ENCODE results near the gene SP1. TPM values are rescaled to one million over a fixed set of nuclear protein-coding genes. Genes with fewer than 3 reads are reported as not detected.

Gene SP1
- total and polyA plus RNA-seq, 9 of the 15 experiments (the other 6 are each of a cell fraction or from before 2014, with no cell fraction given): 8.0 to 65.5 (median 41.6) TPM

- TF ChIP-seq MGA (IDR thresholded peaks at IDR 0.05) (0 out of 2 replicates have a peak, but pooled peaks have one; percentile 61), FOSL1 (tag; conservative IDR thresholded peaks at IDR 0.05) (no peak), TFE3 (CRISPR knock-in tag; IDR thresholded peaks at IDR 0.05) (no peak), ZFP36 (IDR thresholded peaks at IDR 0.05; ENCODE audit: low read depth, low read length, partially characterized antibody) (no peak), ATF1 (CRISPR knock-in tag; IDR thresholded peaks at IDR 0.05) (no peak), ATF1 (tag; IDR thresholded peaks at IDR 0.05) (peak; percentile 97), L3MBTL2 (IDR thresholded peaks at IDR 0.05) (peak; percentile 91), CREB3L1 (IDR thresholded peaks at IDR 0.05; ENCODE audit: borderline replicate concordance, low read depth) (peak; percentile 80), ZNF274 (IDR thresholded peaks at IDR 0.05; ENCODE audit: borderline replicate concordance, low read depth, low read length) (no peak), YY1 (IDR thresholded peaks at IDR 0.05; ENCODE audit: borderline replicate concordance in 1 of 3, control insufficient read depth in 1 of 3, extremely low read depth in 1 of 3, insufficient read depth in 3 of 3, insufficient read length in 1 of 3, insufficient replicate concordance in 2 of 3, low read depth in 1 of 3, low read length in 2 of 3) (peak; percentile 81 to 98 (median 92)), HNRNPLL (IDR thresholded peaks at IDR 0.05; ENCODE audit: low read depth, low read length, poor library complexity, severe bottlenecking) (peak; percentile 51)
These were observed 430 bp upstream of the SP1 start (continued) for GRCh38 chr12:53379389-53380103.
